Measurements from ENCODE around the gene FBXO11.

The FBXO11 gene

GRCh38 chr2:47796090-47796697 is 110.1 kb downstream of the FBXO11 start:
- no peak for DNase-seq (ENCODE audit: low read depth in 2 of 3, low spot score in 1 of 3)

- no peak for DNase-seq (ENCODE audit: low read depth in 2 of 3, low spot score in 1 of 3)
Observed at GRCh38 chr2:47785986-47786385, 120.3 kb downstream of the FBXO11 start.

- no peak for DNase-seq (ENCODE audit: low read depth in 2 of 3, low spot score in 1 of 3)
Observed at GRCh38 chr2:47784352-47784851, 121.9 kb downstream of the FBXO11 start.

- peak; percentile 36 to 59 (median 37) for DNase-seq (ENCODE audit: low read depth in 2 of 3, low spot score in 1 of 3)
Observed at GRCh38 chr2:47783486-47784351, 122.6 kb downstream of the FBXO11 start.

- peak; percentile 70 to 86 (median 79) for DNase-seq (ENCODE audit: low read depth in 2 of 3, low spot score in 1 of 3)
Observed at GRCh38 chr2:47782671-47783485, 123.4 kb downstream of the FBXO11 start, which contains the start of gene MSH6. TSS of gene MSH6 (plus strand) at chr2:47783145. CDS start at chr2:47783234, 89 bp downstream.

GRCh38 chr2:47782381-47782670 is 124.0 kb downstream of the FBXO11 start:
- DNase-seq (ENCODE audit: low read depth in 2 of 3, low spot score in 1 of 3): no peak

GRCh38 chr2:47779426-47779790 is 126.9 kb downstream of the FBXO11 start:
- DNase-seq (ENCODE audit: low read depth in 2 of 3, low spot score in 1 of 3): no peak

- DNase-seq (ENCODE audit: low read depth in 2 of 3, low spot score in 1 of 3): no peak
Observed at GRCh38 chr2:47778698-47779425, 127.4 kb downstream of the FBXO11 start.

- no peak for DNase-seq (ENCODE audit: low read depth in 2 of 3, low spot score in 1 of 3)
Observed at GRCh38 chr2:47777277-47777937, 128.9 kb downstream of the FBXO11 start.

- DNase-seq (ENCODE audit: low read depth in 2 of 3, low spot score in 1 of 3): no peak
Observed at GRCh38 chr2:47774567-47774966, 131.7 kb downstream of the FBXO11 start.

GRCh38 chr2:47772343-47772742 is 134.0 kb downstream of the FBXO11 start:
- DNase-seq (ENCODE audit: low read depth in 2 of 3, low spot score in 1 of 3): no peak

GRCh38 chr2:47771211-47771610 is 135.1 kb downstream of the FBXO11 start:
- DNase-seq (ENCODE audit: low read depth in 2 of 3, low spot score in 1 of 3): no peak

- DNase-seq (ENCODE audit: low read depth in 2 of 3, low spot score in 1 of 3): no peak
Observed at GRCh38 chr2:47769318-47769717, 137.0 kb downstream of the FBXO11 start.

- peak; percentile 53 to 76 (median 57) for DNase-seq (ENCODE audit: low read depth in 2 of 3, low spot score in 1 of 3)
Observed at GRCh38 chr2:47767880-47768609, 138.3 kb downstream of the FBXO11 start.

- no peak for DNase-seq (ENCODE audit: low read depth in 2 of 3, low spot score in 1 of 3)
Observed at GRCh38 chr2:47767497-47767844, 138.8 kb downstream of the FBXO11 start.

- DNase-seq (ENCODE audit: low read depth in 2 of 3, low spot score in 1 of 3): no peak
Observed at GRCh38 chr2:47751856-47752414, 154.4 kb downstream of the FBXO11 start.

- no peak for DNase-seq (ENCODE audit: low read depth in 2 of 3, low spot score in 1 of 3)
Observed at GRCh38 chr2:47747878-47748277, 158.4 kb downstream of the FBXO11 start.

- no peak for DNase-seq (ENCODE audit: low read depth in 2 of 3, low spot score in 1 of 3)
Observed at GRCh38 chr2:47744074-47744473, 162.2 kb downstream of the FBXO11 start.

- no peak for DNase-seq (ENCODE audit: low read depth in 2 of 3, low spot score in 1 of 3)
Observed at GRCh38 chr2:47741637-47742036, 164.7 kb downstream of the FBXO11 start.

GRCh38 chr2:47741101-47741500 is 165.2 kb downstream of the FBXO11 start:
- DNase-seq (ENCODE audit: low read depth in 2 of 3, low spot score in 1 of 3): no peak

Data from stimulated activated CD4-positive, alpha-beta T cell treated with anti-CD3 and anti-CD28 coated beads, Interleukin-12 subunit alpha, Interleukin-12 subunit beta, amount 100 ng/mL, for 48 hours (primary cell).